ENCODE data around the gene UBE2E1.
"Not testable (repeated sequence)": the region's sequence is repeated elsewhere in the genome, so short reads cannot be mapped to it uniquely, and the experiment has no call there.

UBE2E1 gene

DNA sequence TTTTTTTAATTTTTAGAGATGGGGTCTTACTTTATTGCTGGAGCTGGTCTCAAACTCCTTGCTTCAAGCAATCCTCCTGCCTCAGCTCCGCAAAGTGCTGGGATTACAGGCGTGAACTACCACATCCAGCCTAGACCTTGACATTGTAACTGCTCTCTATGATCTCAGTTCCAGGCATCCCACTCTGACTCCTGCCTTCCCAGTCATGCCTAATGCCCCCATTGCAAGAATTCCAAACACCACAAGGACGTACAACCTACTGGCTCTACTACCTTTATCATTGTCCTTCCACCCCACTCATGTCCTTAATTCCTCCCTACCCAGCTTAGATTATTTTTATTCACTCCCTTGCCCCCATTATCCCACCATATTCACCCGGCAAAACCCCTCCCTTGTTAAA is 89.4 kb downstream of the UBE2E1 start:
- TF ChIP-seq, protein P1, sequence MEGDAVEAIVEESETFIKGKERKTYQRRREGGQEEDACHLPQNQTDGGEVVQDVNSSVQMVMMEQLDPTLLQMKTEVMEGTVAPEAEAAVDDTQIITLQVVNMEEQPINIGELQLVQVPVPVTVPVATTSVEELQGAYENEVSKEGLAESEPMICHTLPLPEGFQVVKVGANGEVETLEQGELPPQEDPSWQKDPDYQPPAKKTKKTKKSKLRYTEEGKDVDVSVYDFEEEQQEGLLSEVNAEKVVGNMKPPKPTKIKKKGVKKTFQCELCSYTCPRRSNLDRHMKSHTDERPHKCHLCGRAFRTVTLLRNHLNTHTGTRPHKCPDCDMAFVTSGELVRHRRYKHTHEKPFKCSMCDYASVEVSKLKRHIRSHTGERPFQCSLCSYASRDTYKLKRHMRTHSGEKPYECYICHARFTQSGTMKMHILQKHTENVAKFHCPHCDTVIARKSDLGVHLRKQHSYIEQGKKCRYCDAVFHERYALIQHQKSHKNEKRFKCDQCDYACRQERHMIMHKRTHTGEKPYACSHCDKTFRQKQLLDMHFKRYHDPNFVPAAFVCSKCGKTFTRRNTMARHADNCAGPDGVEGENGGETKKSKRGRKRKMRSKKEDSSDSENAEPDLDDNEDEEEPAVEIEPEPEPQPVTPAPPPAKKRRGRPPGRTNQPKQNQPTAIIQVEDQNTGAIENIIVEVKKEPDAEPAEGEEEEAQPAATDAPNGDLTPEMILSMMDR (conservative IDR thresholded peaks at IDR 0.05; ENCODE audit: low read depth, low read length): no peak
- DNase-seq (ENCODE audit: low read depth): no peak

DNA sequence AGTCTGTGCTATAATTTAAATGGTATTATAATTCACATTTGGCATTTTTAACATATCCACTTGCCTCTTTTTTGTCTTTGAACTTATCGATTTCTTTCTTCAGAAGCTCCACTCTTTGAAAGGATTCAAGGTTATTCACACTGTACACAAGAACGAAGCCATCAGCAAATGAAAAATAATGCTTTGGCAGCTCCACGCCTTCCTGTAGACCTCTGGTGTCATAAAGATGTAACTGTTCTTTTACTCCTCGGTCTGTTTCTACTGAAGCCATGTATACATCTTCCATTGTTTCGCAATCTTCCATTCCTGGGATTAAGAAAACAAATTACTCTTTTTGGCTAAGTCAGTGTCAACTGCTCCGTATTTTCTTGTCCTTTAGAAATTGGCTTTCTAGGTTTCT is 95.0 kb downstream of the UBE2E1 start:
- no peak overlapping the region for H3K4me3 ChIP-seq (ENCODE audit: low read depth, low read length)
- TF ChIP-seq, protein P1 (conservative IDR thresholded peaks at IDR 0.05; ENCODE audit: low read depth, low read length): peak; percentile 44
- DNase-seq (ENCODE audit: low read depth): peak; percentile 74

More for the DNA sequence above, 89.4 kb downstream of the UBE2E1 start:
- no peak overlapping the region for H3K4me3 ChIP-seq (ENCODE audit: low read depth, low read length)

DNA sequence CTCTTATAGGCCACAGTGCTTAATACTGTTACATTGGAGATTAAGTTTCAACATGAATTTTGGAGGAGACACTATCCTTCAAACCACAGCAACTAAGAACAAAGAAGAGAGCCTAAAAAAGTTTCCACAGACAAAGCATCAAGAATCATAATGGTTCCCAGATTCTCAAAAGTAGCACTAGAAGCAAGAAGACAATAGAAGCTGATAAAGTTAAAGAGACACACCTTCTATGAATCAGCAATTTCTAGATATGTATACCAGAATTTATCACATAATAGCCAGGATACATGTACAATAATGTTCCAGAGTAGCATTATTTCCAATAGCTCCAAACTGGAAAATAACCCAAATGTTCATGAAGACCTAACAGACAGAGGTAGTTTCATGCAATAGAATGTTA is 98.8 kb downstream of the UBE2E1 start:
- TF ChIP-seq, protein P1 (conservative IDR thresholded peaks at IDR 0.05; ENCODE audit: low read depth, low read length): no peak
- no peak for DNase-seq (ENCODE audit: low read depth)
- no peak overlapping the region for H3K4me3 ChIP-seq (ENCODE audit: low read depth, low read length)

DNA sequence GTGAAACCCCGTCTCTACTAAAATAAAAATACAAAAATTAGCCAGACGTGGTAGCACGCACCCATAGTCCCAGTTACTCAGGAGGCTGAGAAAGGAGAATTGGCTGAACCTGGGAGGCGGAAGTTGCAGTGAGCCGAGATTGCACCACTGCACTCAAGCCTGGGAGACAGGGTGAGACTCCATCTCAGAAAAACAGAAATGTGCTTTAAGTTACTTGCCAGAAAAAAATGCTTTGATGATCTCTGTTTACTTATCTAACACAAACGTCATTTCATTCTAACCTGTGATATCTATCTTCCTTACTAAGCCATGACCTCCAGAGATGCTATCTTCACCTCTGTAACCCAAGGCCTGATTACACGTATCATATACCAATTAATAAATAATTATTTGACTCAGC is 103.6 kb downstream of the UBE2E1 start:
- H3K4me3 ChIP-seq (ENCODE audit: low read depth, low read length): no peak overlapping the region
- TF ChIP-seq, protein P1 (conservative IDR thresholded peaks at IDR 0.05; ENCODE audit: low read depth, low read length): no peak
- no peak for DNase-seq (ENCODE audit: low read depth)

DNA sequence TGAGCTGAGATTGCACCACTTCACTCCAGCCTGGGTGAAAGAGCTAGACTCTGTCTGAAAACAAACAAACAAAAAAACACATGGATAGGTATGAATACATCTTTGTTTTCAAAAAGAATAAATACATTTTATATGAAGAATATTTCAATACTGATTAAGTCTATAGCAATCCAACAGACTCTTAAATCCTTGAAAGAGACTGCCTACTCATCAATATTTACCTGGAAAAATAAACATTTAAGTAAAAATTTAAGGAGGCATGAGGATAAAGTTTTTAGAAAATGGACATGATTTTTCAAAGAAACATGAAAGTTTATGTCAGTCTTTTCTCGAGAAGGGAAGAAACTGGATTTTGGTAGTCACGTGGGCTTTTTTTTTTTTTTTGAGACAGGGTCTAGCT is 105.6 kb downstream of the UBE2E1 start:
- no peak for DNase-seq (ENCODE audit: low read depth)
- TF ChIP-seq, protein P1 (conservative IDR thresholded peaks at IDR 0.05; ENCODE audit: low read depth, low read length): no peak
- H3K4me3 ChIP-seq (ENCODE audit: low read depth, low read length): no peak overlapping the region

DNA sequence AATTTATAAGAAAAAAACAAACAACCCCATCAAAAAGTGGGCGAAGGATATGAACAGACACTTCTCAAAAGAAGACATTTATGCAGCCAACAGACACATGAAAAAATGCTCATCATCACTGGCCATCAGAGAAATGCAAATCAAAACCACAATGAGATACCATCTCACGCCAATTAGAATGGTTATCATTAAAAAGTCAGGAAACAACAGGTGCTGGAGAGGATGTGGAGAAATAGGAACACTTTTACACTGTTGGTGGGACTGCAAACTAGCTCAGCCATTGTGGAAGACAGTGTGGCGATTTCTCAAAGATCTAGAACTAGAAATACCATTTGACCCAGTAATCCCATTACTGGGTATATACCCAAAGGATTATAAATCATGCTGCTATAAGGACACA is 106.6 kb downstream of the UBE2E1 start:
- H3K4me3 ChIP-seq (ENCODE audit: low read depth, low read length); DNase-seq (ENCODE audit: low read depth): not testable (repeated sequence)

DNA sequence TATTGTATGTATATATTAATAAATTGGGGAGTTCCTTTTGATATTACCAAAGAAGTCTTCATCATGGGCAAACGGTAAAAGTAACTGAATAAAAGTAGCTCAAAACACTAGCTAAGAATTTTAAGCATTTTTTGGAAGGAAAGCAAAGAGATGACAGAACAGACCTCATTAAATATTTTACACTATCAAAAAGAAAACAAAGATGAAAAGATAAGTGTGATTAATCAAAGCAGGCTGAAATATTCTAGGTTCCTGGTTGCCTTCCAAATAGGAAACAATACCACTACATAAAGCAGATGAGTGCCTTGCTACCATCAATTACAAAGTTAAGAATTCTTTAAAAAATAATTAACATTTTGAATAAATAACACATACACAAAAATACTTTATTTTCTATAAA is 107.4 kb downstream of the UBE2E1 start:
- no peak overlapping the region for H3K4me3 ChIP-seq (ENCODE audit: low read depth, low read length)
- TF ChIP-seq, protein P1 (conservative IDR thresholded peaks at IDR 0.05; ENCODE audit: low read depth, low read length): no peak
- DNase-seq (ENCODE audit: low read depth): no peak

All from choroid plexus epithelial cell (primary cell).